Fibroblast of mammary gland (primary cell): Measurements from ENCODE around the gene STUM.
"Not testable (repeated sequence)": the region's sequence is repeated elsewhere in the genome, so short reads cannot be mapped to it uniquely, and the experiment has no call there.

Experiments
- DNase-seq: peaks from one replicate; pipeline ENCODE4 v3.0.0-alpha.2; 2010; ENCODE audit warnings: low read depth
- H3K4me3 ChIP-seq: 2 replicates; pipeline ENCODE4 v1.5.1; 2011; ENCODE audit warnings: low read depth, mild to moderate bottlenecking, low read length, moderate library complexity; ENCODE audit not compliant: control insufficient read depth
- TF ChIP-seq, protein P1 (sequence below): conservative IDR thresholded peaks from 2 replicates; pipeline ENCODE4 v1.5.1; 2011; ENCODE audit warnings: low read depth, low read length, inconsistent platforms; ENCODE audit not compliant: control insufficient read depth, insufficient read depth

STUM gene, protein sequence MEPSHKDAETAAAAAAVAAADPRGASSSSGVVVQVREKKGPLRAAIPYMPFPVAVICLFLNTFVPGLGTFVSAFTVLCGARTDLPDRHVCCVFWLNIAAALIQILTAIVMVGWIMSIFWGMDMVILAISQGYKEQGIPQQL

DNA sequence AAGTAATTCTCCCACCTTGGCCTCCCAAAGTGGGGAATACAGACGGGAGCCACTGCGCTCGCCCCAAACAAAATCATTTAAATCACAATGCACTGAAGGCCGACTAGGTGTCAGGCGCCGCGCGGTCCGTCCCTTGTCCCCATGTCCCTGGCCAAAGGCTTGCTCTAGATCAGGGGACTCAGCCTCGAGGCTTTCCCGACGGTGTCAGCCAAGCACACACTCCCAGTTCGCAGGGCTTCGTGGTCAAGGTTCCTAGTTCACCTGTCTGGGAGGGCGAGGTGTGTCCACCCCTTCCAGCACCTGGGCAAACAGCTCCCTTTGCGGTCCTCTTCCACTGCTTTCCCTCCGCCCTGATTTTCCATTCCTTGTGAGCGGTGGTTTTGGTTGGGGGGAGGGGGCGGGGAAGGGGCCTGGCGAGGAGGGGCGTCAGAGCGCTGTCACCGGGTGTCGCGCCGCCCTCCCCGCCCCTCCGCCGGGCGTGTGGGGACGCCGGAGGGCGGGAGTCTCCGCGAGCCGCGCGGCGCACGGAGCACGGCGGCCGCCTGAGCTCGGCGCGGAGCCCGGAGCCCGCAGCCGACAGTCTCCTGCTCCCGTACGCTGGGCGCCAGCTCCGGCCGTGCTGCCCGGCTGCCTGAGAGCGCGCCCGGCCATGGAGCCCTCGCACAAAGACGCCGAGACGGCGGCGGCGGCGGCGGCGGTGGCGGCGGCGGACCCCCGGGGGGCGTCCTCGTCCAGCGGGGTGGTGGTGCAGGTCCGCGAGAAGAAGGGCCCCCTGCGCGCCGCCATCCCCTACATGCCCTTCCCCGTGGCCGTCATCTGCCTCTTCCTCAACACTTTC, at the start of gene STUM:
Gene STUM, plus strand, starts transcription at position 509 of the 838 bp plus-strand sequence. Its CDS starts 141 bp downstream, at position 650.
- no peak within 1 kb of the TSS for H3K4me3 ChIP-seq
- DNase-seq, result no peak
- TF ChIP-seq, protein P1, sequence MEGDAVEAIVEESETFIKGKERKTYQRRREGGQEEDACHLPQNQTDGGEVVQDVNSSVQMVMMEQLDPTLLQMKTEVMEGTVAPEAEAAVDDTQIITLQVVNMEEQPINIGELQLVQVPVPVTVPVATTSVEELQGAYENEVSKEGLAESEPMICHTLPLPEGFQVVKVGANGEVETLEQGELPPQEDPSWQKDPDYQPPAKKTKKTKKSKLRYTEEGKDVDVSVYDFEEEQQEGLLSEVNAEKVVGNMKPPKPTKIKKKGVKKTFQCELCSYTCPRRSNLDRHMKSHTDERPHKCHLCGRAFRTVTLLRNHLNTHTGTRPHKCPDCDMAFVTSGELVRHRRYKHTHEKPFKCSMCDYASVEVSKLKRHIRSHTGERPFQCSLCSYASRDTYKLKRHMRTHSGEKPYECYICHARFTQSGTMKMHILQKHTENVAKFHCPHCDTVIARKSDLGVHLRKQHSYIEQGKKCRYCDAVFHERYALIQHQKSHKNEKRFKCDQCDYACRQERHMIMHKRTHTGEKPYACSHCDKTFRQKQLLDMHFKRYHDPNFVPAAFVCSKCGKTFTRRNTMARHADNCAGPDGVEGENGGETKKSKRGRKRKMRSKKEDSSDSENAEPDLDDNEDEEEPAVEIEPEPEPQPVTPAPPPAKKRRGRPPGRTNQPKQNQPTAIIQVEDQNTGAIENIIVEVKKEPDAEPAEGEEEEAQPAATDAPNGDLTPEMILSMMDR, result no peak

DNA sequence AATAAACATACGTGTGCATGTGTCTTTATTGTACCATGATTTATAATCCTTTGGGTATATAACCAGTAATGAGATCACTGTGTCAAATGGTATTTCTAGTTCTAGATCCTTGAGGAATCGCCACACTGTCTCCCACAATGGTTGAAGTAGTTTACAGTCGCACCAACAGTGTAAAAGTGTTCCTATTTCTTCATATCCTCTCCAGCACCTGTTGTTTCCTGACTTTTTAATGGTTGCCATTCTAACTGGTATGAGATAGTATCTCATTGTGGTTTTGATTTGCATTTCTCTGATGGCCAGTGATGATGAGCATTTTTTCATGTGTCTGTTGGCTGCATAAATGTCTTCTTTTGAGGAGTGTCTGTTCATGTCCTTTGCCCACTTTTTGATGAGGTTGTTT, 48.9 kb upstream of the STUM start:
- not testable (repeated sequence) for H3K4me3 ChIP-seq, DNase-seq

DNA sequence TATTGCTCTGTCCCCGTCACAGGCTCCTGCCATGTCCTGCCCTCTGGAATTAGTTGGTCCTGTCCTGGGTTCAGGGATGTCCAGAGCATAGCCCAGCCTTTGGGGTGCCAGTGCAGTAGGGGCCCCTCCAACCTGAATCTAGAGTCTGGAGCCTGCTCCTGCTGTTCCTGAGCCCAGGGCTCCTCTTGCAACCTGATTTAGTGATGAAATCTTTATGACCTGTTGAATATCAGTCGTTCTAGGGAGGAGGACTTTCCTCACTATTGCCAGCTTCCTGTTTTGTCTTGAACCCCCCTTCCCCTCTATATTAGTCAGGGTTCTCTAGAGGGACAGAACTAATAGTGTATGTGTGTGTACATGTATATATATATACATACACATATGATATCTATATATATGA, 42.5 kb upstream of the STUM start:
- no peak overlapping the region for H3K4me3 ChIP-seq
- no peak for DNase-seq
- TF ChIP-seq, protein P1, result no peak

DNA sequence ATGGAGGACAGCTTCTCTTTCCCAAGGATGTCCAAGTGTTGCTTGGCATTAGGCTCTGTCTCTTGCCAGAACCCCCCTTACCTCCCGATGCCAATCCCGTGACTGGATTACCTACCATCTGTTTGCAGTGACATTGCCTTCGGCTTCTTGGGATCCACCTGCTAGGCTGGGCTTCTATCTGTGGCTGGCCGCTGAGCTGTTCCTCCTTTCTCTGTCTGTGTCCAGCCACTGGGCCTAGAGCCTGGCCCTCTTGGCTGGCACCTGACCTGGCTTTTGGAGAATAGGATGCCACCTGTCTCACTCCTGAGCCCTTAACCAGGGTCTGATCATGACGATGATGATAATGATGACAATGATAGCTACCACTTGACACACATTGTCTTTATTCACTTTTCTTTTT, 41.6 kb upstream of the STUM start:
- no peak for DNase-seq
- no peak overlapping the region for H3K4me3 ChIP-seq
- TF ChIP-seq, protein P1, result no peak

DNA sequence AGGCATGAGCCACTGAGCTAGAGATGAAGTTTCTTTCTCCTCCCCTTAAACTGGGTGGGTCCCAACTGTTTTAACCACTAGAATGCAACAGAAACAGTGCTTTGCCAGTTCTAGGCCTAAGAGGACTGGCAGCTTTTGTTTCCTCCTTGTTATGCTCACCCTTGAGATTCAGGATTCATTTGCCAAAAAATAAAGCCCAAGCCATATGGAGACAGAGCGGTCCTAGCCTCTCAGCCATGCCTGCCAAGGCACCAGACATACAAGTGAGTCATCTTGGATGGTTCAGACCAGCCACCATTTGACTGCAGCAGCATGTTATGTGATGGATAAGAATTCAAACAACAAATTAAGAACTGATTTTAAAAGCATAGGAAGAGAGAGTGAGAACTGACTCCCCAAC, 38.1 kb upstream of the STUM start:
- DNase-seq, result peak; percentile 38
- TF ChIP-seq, protein P1, result no peak
- H3K4me3 ChIP-seq, result no peak overlapping the region

DNA sequence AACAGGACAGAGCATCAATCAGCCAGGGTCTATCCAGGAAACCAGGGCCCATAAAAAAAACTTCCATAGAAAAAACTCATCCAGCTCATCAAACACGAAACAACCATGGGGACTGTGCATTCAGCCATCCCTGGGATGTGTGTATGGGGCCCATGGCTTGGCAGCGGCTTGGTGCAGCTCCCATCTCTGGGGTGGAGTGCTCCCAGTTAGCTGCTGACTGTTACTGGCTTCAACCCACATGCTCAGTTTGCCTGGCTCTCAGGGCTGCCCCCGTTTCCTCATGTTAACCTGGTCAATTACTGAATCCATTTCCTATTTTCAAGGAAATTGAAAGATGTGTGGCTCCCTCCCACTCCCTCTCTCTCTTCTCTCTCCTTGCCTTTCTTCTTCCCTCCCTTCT, 37.3 kb upstream of the STUM start:
- no peak for DNase-seq
- TF ChIP-seq, protein P1, result no peak
- no peak overlapping the region for H3K4me3 ChIP-seq

DNA sequence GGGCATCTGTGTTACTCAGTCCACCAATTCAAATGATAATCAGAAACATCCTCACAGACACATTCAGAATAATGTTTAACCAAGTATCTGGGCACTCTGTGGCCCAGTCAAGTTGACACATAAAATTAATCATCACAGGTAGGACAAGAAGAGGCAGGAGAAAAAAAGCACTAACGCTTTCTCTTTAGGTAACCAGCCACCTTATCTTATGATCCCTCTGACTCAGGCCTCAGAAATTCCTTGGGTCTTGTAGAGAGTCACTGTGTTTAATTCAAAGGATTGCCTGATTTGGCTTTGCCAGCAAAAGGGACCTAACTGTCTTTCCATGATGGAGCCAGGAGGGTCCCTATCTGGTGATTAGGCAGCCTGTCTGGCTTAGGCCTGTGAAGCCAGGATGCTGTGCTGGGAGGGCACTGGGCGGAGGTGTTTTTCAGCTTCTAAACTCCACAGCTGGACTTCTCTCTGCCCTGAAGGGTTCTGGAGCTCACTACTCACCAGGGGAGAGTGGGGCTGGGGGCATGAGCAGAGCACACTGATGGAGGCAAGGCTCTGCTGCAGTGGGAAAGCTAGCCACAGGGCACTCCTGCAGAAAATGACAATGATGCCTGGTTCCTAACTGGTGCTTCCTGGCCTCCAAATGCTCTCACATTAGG, 36.4 kb upstream of the STUM start:
- TF ChIP-seq, protein P1, result no peak
- DNase-seq, result no peak

More for the DNA sequence above, 36.4 kb upstream of the STUM start:
- H3K4me3 ChIP-seq, result no peak overlapping the region
